Activated CD4-positive, alpha-beta T cell treated with anti-CD3 and anti-CD28 coated beads for 36 hours (primary cell): Measurements from ENCODE around the gene S100P. TPM values are rescaled to one million over a fixed set of nuclear protein-coding genes. Genes with fewer than 3 reads are reported as not detected.
"Not testable (repeated sequence)": the region's sequence is repeated elsewhere in the genome, so short reads cannot be mapped to it uniquely, and the experiment has no call there.

Experiments used
- ATAC-seq: fragments of 200-7000 bp; cut with Tn5 transposase; one replicate; pipeline ENCODE4 v1.10.0; 2021; ENCODE audit warnings: mild to moderate bottlenecking, moderate library complexity
- CTCF ChIA-PET: fragments of 350-600 bp; sonication (Branson Sonifier 250); formaldehyde crosslinking; loops from one replicate; lab custom pipeline; 2021; ENCODE audit warnings: antibody characterized with exemption; lab: Charles Lee
- POLR2A ChIA-PET: fragments of 350-600 bp; sonication (Branson Sonifier 250); formaldehyde crosslinking; loops from one replicate; lab custom pipeline; 2021; ENCODE audit warnings: antibody characterized with exemption, inconsistent platforms; lab: Charles Lee
- DNase-seq: peaks from one replicate; pipeline ENCODE4 v3.0.0-alpha.2; 2020
- H3K27ac Mint-ChIP-seq: one replicate; pipeline ENCODE4 v1.8.0; 2021; ENCODE audit warnings: mixed read lengths
- H3K27me3 Mint-ChIP-seq: one replicate; pipeline ENCODE4 v1.8.0; 2021; ENCODE audit warnings: mixed read lengths
- H3K36me3 Mint-ChIP-seq: one replicate; pipeline ENCODE4 v1.8.0; 2021; ENCODE audit warnings: low read depth, mixed read lengths
- H3K4me1 Mint-ChIP-seq: one replicate; pipeline ENCODE4 v1.8.0; 2021; ENCODE audit warnings: mixed read lengths
- H3K4me3 Mint-ChIP-seq: one replicate; pipeline ENCODE4 v1.8.0; 2021; ENCODE audit warnings: mild to moderate bottlenecking, moderate library complexity, mixed read lengths
- H3K9me3 Mint-ChIP-seq: one replicate; pipeline ENCODE4 v1.8.0; 2021; ENCODE audit warnings: low read depth, mixed read lengths
- intact Hi-C, 2 experiments: fragments of 100-400 bp; cut with DNase I in 1 of 2; cut with micrococcal nuclease in 1 of 2; formaldehyde crosslinking; loops; one replicate each; pipeline versions ENCODE4 v1.14.2 to v1.15.1; 2022 to 2024; cut with DNase I, micrococcal nuclease
- total RNA-seq, 2 experiments: library from RNA; stranded (reverse); gene quantifications; one replicate each; pipeline ENCODE4 v1.2.3, GENCODE V29; 2021

Gene S100P
- 1 to 10 TPM; 1.9 to 2.1 TPM for total RNA-seq

DNA sequence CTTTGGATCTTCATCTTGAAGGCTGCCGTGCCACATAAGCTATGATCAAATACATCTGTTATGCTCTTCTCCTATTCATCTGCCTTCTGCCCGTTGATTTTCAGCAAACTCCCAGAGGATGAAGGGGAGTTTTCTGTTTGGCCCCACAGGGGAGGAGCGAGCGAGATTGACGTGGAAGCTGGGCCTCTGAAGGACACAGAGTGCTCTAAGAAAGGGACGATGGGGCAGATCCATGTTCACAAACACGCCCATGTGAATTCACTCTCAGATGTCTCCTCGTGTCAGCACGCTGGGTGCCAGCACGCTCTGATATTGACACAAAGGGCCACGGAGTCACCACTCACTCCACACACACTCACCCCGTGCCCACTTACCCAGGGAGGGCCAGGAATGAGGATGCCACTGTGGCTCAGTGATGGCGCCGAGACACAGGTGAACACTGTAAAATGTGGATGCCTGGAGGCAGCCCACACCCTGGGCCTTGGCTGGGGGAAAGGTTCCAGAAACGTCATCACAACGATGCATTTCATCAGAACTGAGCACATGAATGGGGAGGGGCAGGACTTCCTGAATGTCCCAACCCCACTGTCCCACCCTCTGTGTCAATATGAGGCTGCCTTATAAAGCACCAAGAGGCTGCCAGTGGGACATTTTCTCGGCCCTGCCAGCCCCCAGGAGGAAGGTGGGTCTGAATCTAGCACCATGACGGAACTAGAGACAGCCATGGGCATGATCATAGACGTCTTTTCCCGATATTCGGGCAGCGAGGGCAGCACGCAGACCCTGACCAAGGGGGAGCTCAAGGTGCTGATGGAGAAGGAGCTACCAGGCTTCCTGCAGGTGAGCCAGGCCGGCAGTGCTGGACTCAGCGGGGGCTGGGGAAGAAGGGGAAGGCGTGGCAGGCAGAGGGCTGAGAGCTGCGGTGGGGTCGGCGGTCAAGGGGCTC, at the start of gene S100P:
Gene S100P (plus strand): TSS at position 648 of the 946 bp plus-strand sequence. CDS start 55 bp downstream, at position 703.
- Mint-ChIP-seq H3K4me1 (peaks cover 85% of the 10 kb centered on the region), H3K27me3 (no peaks in the 10 kb centered on the region), H3K9me3 (no peaks in the 10 kb centered on the region), H3K36me3 (peaks cover 2% of the 10 kb centered on the region), H3K4me3 (peak within 1 kb of the TSS; percentile 36), H3K27ac (peak within 1 kb of the TSS; percentile 80)
- ATAC-seq (no peak), DNase-seq (no peak)
- CTCF ChIA-PET: interaction anchor here (0.9 to 3.7 kb wide), 5 partner anchors 8 to 220 kb away, joined by 4 to 12 read pairs (median 4); partner anchors contain the start of gene MRFAP1L1
- POLR2A ChIA-PET: interaction anchor here (0.8 to 1.8 kb wide), 2 partner anchors 15 to 20 kb away, joined by 4 to 5 read pairs; a partner anchor contains a TSS
- intact Hi-C loops: no loop called here

DNA sequence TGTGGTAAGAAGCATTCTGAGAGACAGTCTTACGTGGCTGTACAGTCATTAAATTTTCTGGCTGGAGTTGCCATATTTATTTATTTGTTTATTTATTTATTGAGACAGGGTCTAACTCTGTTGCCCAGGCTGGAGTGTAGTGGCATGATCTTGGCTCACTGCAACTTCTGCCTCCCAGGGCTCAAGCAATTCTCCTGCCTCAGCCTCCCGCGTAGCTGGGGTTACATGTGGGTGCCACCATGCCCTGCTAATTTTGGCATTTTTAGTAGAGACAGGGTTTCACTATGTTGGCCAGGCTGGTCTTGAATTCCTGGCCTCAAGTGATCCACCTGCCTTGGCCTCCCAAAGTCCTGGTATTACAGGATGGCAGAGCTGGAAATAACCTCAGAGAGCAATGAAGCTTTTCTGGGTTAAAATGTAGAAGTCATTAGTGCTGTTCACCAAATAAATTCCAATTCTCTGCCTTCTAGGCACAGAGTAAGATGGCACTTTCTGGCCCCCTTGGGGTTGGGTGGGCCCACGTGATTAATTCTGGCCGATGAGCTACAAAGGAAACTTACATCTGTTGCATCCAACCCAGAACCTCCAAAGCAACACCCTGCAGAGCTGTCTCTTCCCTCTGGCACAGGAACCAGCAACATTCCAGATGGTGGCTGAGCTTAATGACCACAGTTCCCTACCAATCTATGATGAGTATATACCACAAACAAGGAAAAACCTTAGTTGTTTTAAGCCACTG, 48.7 kb upstream of the S100P start:
- H3K27me3 Mint-ChIP-seq: no peaks in the 10 kb centered on the region
- ATAC-seq: no peak
- H3K4me3 Mint-ChIP-seq: no peak overlapping the region
- ChIA-PET CTCF (interaction anchor here (0.6 to 1.2 kb wide), 4 partner anchors 8 to 457 kb away, joined by 3 to 4 read pairs (median 3); no protein-coding TSS in a partner anchor), POLR2A (interaction anchor here (0.6 to 0.7 kb wide), 2 partner anchors 13 to 28 kb away, joined by 4 read pairs; a partner anchor contains a TSS)
- no peak for DNase-seq
- H3K9me3 Mint-ChIP-seq: no peaks in the 10 kb centered on the region
- intact Hi-C loops: no loop called here
- peaks cover 27% of the 10 kb centered on the region for H3K4me1 Mint-ChIP-seq
- H3K36me3 Mint-ChIP-seq: peaks cover 30% of the 10 kb centered on the region
- peak overlapping the region; percentile 20 for H3K27ac Mint-ChIP-seq

DNA sequence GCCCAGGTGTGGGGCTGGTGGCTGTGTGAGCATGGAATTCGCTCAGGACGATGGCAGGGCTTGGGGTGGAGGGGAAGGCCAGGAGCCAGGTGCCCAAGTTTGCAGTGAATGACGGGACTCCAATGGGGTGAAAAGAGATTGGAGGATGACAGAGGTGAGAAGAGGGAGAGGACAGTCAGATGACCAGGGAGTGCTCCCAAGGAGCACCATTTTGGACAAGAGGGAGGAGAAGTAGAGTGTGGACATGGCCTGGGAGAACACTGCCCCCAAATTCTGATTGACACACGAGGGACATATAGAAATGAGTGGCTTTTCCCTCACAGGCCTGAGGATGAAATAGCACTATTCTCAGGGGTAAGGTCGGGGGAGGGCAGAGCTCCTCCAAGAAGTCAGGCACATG, 46.5 kb upstream of the S100P start:
- Mint-ChIP-seq H3K27me3 (no peaks in the 10 kb centered on the region), H3K4me1 (peaks cover 19% of the 10 kb centered on the region), H3K4me3 (no peak overlapping the region), H3K36me3 (peaks cover 12% of the 10 kb centered on the region), H3K9me3 (no peaks in the 10 kb centered on the region), H3K27ac (no peak overlapping the region)
- ChIA-PET CTCF (interaction anchor here (0.6 kb wide), 1 partner anchor 13 kb away, joined by 3 read pairs; no protein-coding TSS in a partner anchor), POLR2A (no interaction called here)
- intact Hi-C loops: no loop called here
- no peak for DNase-seq
- no peak for ATAC-seq

DNA sequence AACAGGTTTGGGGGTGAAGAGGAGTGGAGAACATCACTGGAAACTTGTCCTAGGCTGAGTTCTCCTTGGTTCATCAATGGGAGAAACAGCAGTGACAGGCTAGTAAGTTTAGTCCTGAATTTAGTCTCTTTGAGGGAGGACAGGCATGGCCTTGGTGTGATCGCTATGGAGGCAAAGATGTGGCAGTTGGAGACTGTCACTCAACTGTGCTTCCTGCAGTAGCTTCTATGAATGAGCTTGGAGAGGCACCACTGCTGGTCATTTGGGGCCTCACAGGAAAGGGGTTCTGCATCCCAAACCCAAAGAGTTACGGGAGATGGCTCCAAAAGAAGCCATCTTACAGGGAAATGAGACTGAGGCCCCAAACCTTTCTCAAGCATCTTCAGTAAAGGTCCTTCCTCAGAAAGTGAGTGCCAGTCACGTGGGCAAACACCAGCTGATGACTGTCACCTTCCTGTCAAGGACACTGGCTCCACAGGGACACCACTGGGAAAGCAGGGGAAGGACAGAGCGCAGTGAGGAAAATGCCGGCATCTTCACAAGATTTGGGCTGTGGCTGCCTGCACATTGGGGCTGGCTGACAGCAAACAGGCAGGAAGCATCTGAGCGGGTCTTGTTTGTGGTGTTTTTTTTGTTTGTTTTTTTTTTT, 46.0 kb upstream of the S100P start:
- Mint-ChIP-seq H3K27me3 (no peaks in the 10 kb centered on the region), H3K9me3 (no peaks in the 10 kb centered on the region), H3K36me3 (peaks cover 7% of the 10 kb centered on the region), H3K4me3 (no peak overlapping the region), H3K27ac (no peak overlapping the region), H3K4me1 (peaks cover 15% of the 10 kb centered on the region)
- CTCF ChIA-PET: interaction anchor here (0.6 kb wide), 1 partner anchor 12 kb away, joined by 3 read pairs; no protein-coding TSS in a partner anchor
- intact Hi-C loops: no loop called here
- ATAC-seq (no peak), DNase-seq (no peak)
- POLR2A ChIA-PET: no interaction called here

DNA sequence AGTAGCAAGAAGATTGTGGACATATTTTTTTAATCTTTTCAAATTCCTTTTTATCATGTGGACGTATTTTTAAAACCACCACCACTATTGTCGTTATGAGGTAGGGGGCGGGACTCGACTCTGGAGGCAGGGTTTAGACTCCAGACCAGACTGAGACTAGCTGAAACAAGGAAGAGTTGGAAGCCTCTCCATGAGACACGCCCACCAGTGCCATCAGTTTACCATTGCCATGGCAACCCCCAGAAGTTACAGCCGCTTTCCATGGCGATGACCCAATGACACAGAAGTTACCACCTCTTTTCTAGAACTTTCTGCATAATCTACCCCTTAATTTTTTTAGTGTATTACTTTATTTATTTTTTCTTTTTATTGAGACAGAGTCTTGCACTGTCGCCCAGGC, 44.5 kb upstream of the S100P start:
- intact Hi-C loops: no loop called here
- DNase-seq: no peak

DNA sequence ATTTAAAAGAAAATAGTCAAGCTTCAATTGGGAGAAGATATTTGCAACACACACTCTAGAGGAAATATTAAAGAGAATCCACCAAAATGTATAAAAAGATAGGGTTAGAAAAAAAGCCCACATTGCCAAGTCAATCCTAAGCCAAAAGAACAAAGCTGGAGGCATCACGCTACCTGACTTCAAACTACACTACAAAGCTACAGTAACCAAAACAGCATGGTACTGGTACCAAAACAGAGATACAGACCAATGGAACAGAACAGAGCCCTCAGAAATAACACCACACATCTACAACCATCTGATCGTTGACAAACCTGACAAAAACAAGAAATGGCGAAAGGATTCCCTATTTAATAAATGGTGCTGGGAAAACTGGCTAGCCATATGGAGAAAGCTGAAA, 39.5 kb upstream of the S100P start:
- H3K9me3 Mint-ChIP-seq, intact Hi-C loops, H3K36me3 Mint-ChIP-seq, POLR2A ChIA-PET, H3K27ac Mint-ChIP-seq, H3K27me3 Mint-ChIP-seq, H3K4me3 Mint-ChIP-seq, H3K4me1 Mint-ChIP-seq, ATAC-seq, DNase-seq: not testable (repeated sequence)
- CTCF ChIA-PET: interaction anchor here (0.9 to 1.9 kb wide), 3 partner anchors 9 to 12 kb away, joined by 3 to 4 read pairs (median 4); no protein-coding TSS in a partner anchor

More for the DNA sequence above, 44.5 kb upstream of the S100P start:
- ATAC-seq: no peak
- peaks cover under 1% of the 10 kb centered on the region for H3K9me3 Mint-ChIP-seq
- peaks cover 3% of the 10 kb centered on the region for H3K4me1 Mint-ChIP-seq
- H3K36me3 Mint-ChIP-seq: no peaks in the 10 kb centered on the region
- no peaks in the 10 kb centered on the region for H3K27me3 Mint-ChIP-seq
- H3K4me3 Mint-ChIP-seq: no peak overlapping the region
- no peak overlapping the region for H3K27ac Mint-ChIP-seq
- ChIA-PET POLR2A (no interaction called here), CTCF (interaction anchor here (0.6 kb wide), 1 partner anchor 149 kb away, joined by 3 read pairs; no protein-coding TSS in a partner anchor)

DNA sequence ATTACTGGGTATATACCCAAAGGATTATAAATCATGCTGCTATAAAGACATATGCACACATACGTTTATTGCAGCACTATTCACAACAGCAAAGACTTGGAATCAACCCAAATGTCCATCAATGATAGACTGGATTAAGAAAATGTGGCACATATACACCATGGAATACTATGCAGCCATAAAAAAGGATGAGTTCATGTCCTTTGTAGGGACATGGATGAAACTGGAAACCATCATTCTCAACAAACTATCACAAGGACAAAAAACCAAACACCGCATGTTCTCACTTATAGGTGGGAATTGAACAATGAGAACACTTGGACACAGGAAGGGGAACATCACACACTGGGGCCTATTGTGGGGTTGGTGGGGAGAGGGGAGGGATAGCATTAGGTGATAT, 38.4 kb upstream of the S100P start:
- CTCF ChIA-PET, DNase-seq, H3K4me3 Mint-ChIP-seq, H3K9me3 Mint-ChIP-seq, H3K27me3 Mint-ChIP-seq, ATAC-seq, H3K27ac Mint-ChIP-seq, intact Hi-C loops, H3K36me3 Mint-ChIP-seq, POLR2A ChIA-PET: not testable (repeated sequence)
- peaks cover 12% of the 10 kb centered on the region for H3K4me1 Mint-ChIP-seq

DNA sequence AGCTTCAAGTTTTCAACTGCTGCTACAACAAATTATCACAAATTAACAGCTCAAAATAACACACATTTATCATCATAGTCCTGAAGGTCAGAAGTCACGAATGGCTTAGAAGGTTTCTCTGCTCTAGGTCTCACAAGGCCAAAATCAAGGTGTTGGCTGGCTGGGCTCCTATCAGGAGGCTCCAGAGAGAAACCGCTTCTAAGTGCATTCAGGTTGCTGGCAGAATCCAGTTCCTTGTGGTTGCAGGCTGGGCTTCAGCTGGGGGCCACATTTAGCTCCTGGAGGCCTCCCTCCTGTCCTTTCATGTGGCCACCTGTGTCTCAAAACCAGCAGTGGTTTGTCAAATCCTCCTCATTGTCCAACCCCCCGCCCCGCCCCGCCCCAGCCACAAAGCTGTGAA, 37.8 kb upstream of the S100P start:
- H3K4me3 Mint-ChIP-seq: no peak overlapping the region
- H3K27ac Mint-ChIP-seq: no peak overlapping the region
- ATAC-seq: no peak
- DNase-seq: no peak
- ChIA-PET POLR2A (no interaction called here), CTCF (interaction anchor here (1.3 kb wide), 1 partner anchor 12 kb away, joined by 5 read pairs; no protein-coding TSS in a partner anchor)
- H3K36me3 Mint-ChIP-seq: no peaks in the 10 kb centered on the region
- H3K9me3 Mint-ChIP-seq: peaks cover 2% of the 10 kb centered on the region
- peaks cover 4% of the 10 kb centered on the region for H3K27me3 Mint-ChIP-seq
- intact Hi-C loops: no loop called here
- peaks cover 12% of the 10 kb centered on the region for H3K4me1 Mint-ChIP-seq

DNA sequence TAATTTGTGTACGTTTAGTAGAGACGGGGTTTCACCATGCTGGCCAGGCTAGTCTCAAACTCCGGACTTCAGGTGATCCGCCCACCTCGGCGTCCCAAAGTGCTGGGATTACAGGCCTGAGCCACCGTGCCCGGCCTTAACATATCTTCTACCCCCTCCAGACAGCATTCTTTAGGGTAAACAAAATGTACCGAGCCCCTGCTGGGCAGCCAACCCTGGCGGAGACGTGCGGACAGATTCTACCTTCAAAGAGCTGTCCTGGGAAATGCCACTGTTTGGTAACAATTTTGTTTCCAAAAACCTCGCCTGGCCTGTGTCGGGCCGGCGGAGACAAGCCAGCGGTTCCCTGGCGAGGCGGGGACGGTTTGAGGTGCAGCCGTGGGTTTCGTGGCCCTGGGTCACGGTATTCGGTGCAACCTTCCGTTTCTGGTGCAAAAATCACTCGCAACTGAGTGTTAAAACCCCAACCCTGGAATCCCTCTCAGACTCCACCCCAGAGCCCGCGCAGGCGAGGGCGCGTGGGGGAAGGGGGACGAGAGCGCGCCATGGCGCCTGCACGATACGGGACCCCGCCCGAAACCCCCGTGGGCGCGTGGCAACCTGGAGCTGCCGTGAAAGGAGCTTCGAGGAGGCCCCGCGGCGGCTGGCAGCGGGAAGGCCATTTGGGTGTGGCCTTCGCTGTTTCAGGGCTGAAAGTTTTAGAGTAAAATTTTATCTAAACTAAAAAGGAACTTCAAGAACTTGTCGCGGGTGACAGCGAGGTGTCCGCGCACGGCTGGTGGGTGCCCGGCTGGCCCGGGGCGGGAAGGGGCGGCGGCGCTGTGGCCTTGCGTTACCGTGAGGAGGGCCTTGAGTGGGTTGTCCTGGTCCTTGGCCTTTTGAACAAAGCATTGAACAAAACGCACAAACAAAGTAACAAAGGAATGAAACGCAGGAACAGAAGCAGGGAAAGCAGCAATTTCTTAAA, 36.2 kb upstream of the S100P start:
- peaks cover 11% of the 10 kb centered on the region for H3K27me3 Mint-ChIP-seq
- intact Hi-C loops: no loop called here
- DNase-seq: no peak

DNA sequence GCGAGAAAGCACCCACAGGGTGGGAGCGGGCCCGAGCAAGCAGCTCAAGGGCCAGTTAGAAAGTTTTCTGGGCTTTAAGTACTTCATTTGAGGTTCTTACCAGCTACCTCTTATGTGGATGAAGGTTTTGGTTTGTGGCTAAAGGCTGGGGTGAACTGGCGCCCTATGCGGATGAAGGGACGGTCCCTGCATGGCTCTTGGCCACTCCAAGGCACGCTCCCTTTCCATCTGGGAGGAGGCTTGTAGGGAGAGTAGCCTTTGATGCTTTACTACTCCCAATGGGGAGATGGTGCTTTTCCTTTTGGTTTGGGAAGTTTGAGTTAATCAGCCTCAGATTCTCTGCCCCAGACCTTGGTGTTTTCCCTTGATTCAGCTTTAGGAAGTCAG, 35.5 kb upstream of the S100P start:
- intact Hi-C loops: no loop called here
- POLR2A ChIA-PET: interaction anchor here (3.3 kb wide), 1 partner anchor 16 kb away, joined by 13 read pairs; a partner anchor contains a TSS
- ATAC-seq (peak; percentile 31), DNase-seq (no peak)
- peaks cover 16% of the 10 kb centered on the region for H3K27me3 Mint-ChIP-seq
- no peaks in the 10 kb centered on the region for H3K36me3 Mint-ChIP-seq
- H3K4me3 Mint-ChIP-seq: peak overlapping the region; percentile 43
- CTCF ChIA-PET: interaction anchor here (0.6 to 1.0 kb wide), 4 partner anchors 17 to 215 kb away, joined by 3 to 4 read pairs (median 3); no protein-coding TSS in a partner anchor
- H3K9me3 Mint-ChIP-seq: peaks cover 2% of the 10 kb centered on the region
- peaks cover 12% of the 10 kb centered on the region for H3K4me1 Mint-ChIP-seq
- H3K27ac Mint-ChIP-seq: no peak overlapping the region

More for the DNA sequence above, 36.2 kb upstream of the S100P start:
- Mint-ChIP-seq H3K4me1 (peaks cover 12% of the 10 kb centered on the region), H3K27ac (no peak overlapping the region), H3K4me3 (no peak overlapping the region), H3K36me3 (no peaks in the 10 kb centered on the region), H3K9me3 (peaks cover 2% of the 10 kb centered on the region)
- CTCF ChIA-PET: interaction anchor here (1.0 to 1.3 kb wide), 2 partner anchors 14 to 34 kb away, joined by 4 to 5 read pairs; no protein-coding TSS in a partner anchor
- ATAC-seq: no peak
- POLR2A ChIA-PET: interaction anchor here (3.3 kb wide), 1 partner anchor 16 kb away, joined by 13 read pairs; a partner anchor contains a TSS
